Loucy (cell line): Measurements from ENCODE around the gene NGFR.

Source experiments
- H2AFZ ChIP-seq: fragments of 200-600 bp; sonication (generic); 2 replicates; pipeline ENCODE4 v1.6.0; 2016; ENCODE audit warnings: antibody characterized with exemption, mild to moderate bottlenecking, low read length, moderate library complexity
- H3F3A ChIP-seq: fragments of 200-600 bp; 2 replicates; pipeline ENCODE4 v1.6.0; 2016; ENCODE audit warnings: antibody characterized with exemption, low read depth, mild to moderate bottlenecking
- H3K27me3 ChIP-seq: fragments of 200-600 bp; sonication (generic); 2 replicates; pipeline ENCODE4 v1.6.1; 2014; ENCODE audit warnings: low read length, mild to moderate bottlenecking; ENCODE audit not compliant: insufficient read depth, poor library complexity, severe bottlenecking
- H3K36me3 ChIP-seq: fragments of 200-600 bp; sonication (generic); 2 replicates; pipeline ENCODE4 v1.6.1; 2016; ENCODE audit warnings: low read length; ENCODE audit not compliant: insufficient read depth
- H3K4me1 ChIP-seq: fragments of 200-600 bp; sonication (generic); 2 replicates; pipeline ENCODE4 v1.5.1; 2014; ENCODE audit warnings: low read length, mild to moderate bottlenecking; ENCODE audit not compliant: insufficient read depth, poor library complexity, severe bottlenecking
- H3K4me2 ChIP-seq: fragments of 200-600 bp; sonication (generic); 2 replicates; pipeline ENCODE4 v1.6.0; 2014; ENCODE audit warnings: antibody characterized with exemption, low read length, low read depth, mild to moderate bottlenecking; ENCODE audit not compliant: poor library complexity, severe bottlenecking
- H3K4me3 ChIP-seq: fragments of 200-600 bp; sonication (generic); 2 replicates; pipeline ENCODE4 v1.5.1; 2014; ENCODE audit warnings: low read length, mild to moderate bottlenecking, mixed read lengths; ENCODE audit not compliant: poor library complexity, severe bottlenecking
- H3K79me2 ChIP-seq: fragments of 200-600 bp; sonication (generic); 2 replicates; pipeline ENCODE4 v1.6.1; 2014; ENCODE audit warnings: low read length; ENCODE audit not compliant: insufficient read depth
- H3K9ac ChIP-seq: fragments of 200-600 bp; sonication (generic); 2 replicates; pipeline ENCODE4 v1.6.0; 2014; ENCODE audit warnings: mild to moderate bottlenecking, low read depth, low read length, moderate library complexity; ENCODE audit not compliant: poor library complexity, severe bottlenecking
- H3K9me2 ChIP-seq: fragments of 200-600 bp; sonication (generic); replicated peaks from 2 replicates; pipeline ENCODE4 v1.6.1; 2016; ENCODE audit warnings: low read depth, low read length, mixed read lengths
- H3K9me3 ChIP-seq: fragments of 200-600 bp; sonication (generic); 2 replicates; pipeline ENCODE4 v1.6.1; 2014; ENCODE audit warnings: mild to moderate bottlenecking, antibody characterized with exemption, low read length, low read depth; ENCODE audit not compliant: insufficient read depth
- H4K20me1 ChIP-seq: fragments of 200-600 bp; sonication (generic); 2 replicates; pipeline ENCODE4 v1.6.0; 2014; ENCODE audit warnings: antibody characterized with exemption, low read length, mild to moderate bottlenecking; ENCODE audit not compliant: insufficient read depth, poor library complexity, severe bottlenecking
- CTCF ChIP-seq: fragments of 200-600 bp; sonication (generic); conservative IDR thresholded peaks from 2 replicates; pipeline ENCODE4 v1.5.1; 2014; ENCODE audit warnings: mild to moderate bottlenecking, antibody characterized with exemption, low read length
- EZH2phosphoT487 ChIP-seq: fragments of 200-600 bp; IDR thresholded peaks from 2 replicates; pipeline ENCODE4 v1.6.1; 2018; ENCODE audit warnings: antibody characterized with exemption, mild to moderate bottlenecking, moderate library complexity, borderline replicate concordance

NGFR gene

DNA sequence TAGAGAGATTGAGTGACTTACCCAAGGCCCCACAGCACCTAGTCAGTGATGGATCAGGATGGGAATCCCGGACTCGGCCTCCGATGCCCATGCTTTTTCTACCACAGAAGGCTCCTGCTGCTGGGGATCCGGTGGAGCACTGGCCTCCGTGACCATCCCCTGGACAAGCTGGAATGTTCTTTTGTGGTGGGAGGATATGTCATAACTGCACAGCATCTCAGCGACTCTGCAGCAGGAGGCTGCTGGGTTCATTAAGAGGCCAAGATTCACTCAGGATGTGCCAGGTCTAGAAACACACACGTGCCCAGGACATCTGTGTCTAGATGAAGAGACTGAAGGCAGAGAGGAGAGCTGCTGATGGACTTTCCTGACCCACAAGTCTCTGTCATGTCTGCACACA, 34.7 kb upstream of the NGFR start:
- no peak overlapping the region for H3K9ac ChIP-seq
- H3K4me2 ChIP-seq = no peak overlapping the region
- peaks cover 4% of the 10 kb centered on the region for H3K4me1 ChIP-seq
- no peaks in the 10 kb centered on the region for H3K27me3 ChIP-seq
- no peaks in the 10 kb centered on the region for H3F3A ChIP-seq
- H3K79me2 ChIP-seq = no peaks in the 10 kb centered on the region
- H3K9me2 ChIP-seq = no peaks in the 10 kb centered on the region
- H4K20me1 ChIP-seq = no peaks in the 10 kb centered on the region
- H3K4me3 ChIP-seq = no peak overlapping the region
- no peak for TF ChIP-seq EZH2phosphoT487
- TF ChIP-seq CTCF = no peak
- H2AFZ ChIP-seq = no peak overlapping the region
- no peaks in the 10 kb centered on the region for H3K9me3 ChIP-seq
- H3K36me3 ChIP-seq = no peaks in the 10 kb centered on the region

GRCh38 chr17:49461580-49461979, 33.5 kb upstream of the NGFR start:
- Histone ChIP-seq H3F3A (no peaks in the 10 kb centered on the region), H4K20me1 (no peaks in the 10 kb centered on the region), H3K9me2 (no peaks in the 10 kb centered on the region), H3K9me3 (no peaks in the 10 kb centered on the region), H3K4me3 (no peak overlapping the region), H3K27me3 (no peaks in the 10 kb centered on the region), H3K9ac (no peak overlapping the region), H3K4me1 (no peaks in the 10 kb centered on the region), H3K4me2 (no peak overlapping the region), H3K79me2 (no peaks in the 10 kb centered on the region), H2AFZ (no peak overlapping the region), H3K36me3 (no peaks in the 10 kb centered on the region)
- no peak for TF ChIP-seq EZH2phosphoT487

GRCh38 chr17:49464049-49464448, 31.0 kb upstream of the NGFR start:
- Histone ChIP-seq H2AFZ (no peak overlapping the region), H3K4me3 (no peak overlapping the region), H3F3A (no peaks in the 10 kb centered on the region), H3K79me2 (no peaks in the 10 kb centered on the region), H4K20me1 (no peaks in the 10 kb centered on the region), H3K9me3 (no peaks in the 10 kb centered on the region), H3K9me2 (no peaks in the 10 kb centered on the region), H3K27me3 (no peaks in the 10 kb centered on the region), H3K36me3 (no peaks in the 10 kb centered on the region), H3K4me1 (no peaks in the 10 kb centered on the region), H3K4me2 (no peak overlapping the region), H3K9ac (no peak overlapping the region)
- no peak for TF ChIP-seq CTCF
- no peak for TF ChIP-seq EZH2phosphoT487

DNA sequence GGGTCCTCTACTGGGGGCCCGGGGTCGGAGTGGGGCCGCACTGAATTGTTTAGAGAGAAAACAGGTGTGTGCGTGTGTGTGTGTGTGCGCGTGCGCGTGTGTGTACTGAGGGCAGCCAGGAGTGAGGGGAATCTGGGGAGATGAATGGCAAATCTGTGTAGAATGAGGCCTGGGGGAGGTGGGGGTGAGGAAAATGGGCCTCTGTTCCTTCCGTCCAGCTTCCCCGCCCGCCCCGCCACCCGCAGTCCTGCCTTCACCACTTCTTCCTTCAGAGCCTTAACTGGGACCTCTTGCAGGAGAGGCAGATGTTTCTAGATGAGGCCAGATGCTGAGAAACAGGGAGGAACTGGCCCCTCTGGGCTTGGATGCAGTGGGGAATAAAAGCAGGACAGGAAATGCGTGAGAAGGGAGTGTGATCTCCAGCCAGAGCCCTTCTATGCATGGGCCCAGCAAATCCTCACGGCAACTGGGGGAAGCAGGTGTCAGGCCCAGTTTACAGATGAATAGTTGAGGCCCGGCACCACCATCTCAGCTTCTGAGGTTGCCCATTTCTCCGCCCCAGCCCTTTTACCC, 29.7 kb upstream of the NGFR start:
- no peak overlapping the region for H2AFZ ChIP-seq
- no peak overlapping the region for H3K9ac ChIP-seq
- H3K9me3 ChIP-seq = no peaks in the 10 kb centered on the region
- TF ChIP-seq EZH2phosphoT487 (no peak), CTCF (no peak)
- no peaks in the 10 kb centered on the region for H4K20me1 ChIP-seq
- no peak overlapping the region for H3K4me3 ChIP-seq
- no peak overlapping the region for H3K4me2 ChIP-seq
- H3F3A ChIP-seq = no peaks in the 10 kb centered on the region
- no peaks in the 10 kb centered on the region for H3K36me3 ChIP-seq
- H3K9me2 ChIP-seq = no peaks in the 10 kb centered on the region
- no peaks in the 10 kb centered on the region for H3K27me3 ChIP-seq
- no peaks in the 10 kb centered on the region for H3K79me2 ChIP-seq
- no peaks in the 10 kb centered on the region for H3K4me1 ChIP-seq
